LNCaP clone FGC (cell line): Measurements from ENCODE around the gene SLC35A3.
A peak's percentile ranks its signal among the peaks of the same experiment; 100 is the strongest.
"Not testable (repeated sequence)": the region's sequence is repeated elsewhere in the genome, so short reads cannot be mapped to it uniquely, and the experiment has no call there.

Source experiments
- DNase-seq: peaks from one replicate; pipeline ENCODE4 v3.0.0-alpha.2; 2011; ENCODE audit warnings: low read depth
- H3K4me3 ChIP-seq: 2 replicates; pipeline ENCODE4 v1.5.1; 2011; ENCODE audit warnings: mild to moderate bottlenecking, low read depth, low read length, control low read depth
- TF ChIP-seq, protein P1 (sequence below): IDR thresholded peaks from 2 replicates; pipeline ENCODE4 v1.5.1; 2012; ENCODE audit warnings: mild to moderate bottlenecking; ENCODE audit not compliant: control insufficient read depth, insufficient read depth; ENCODE audit errors: extremely low read depth

The SLC35A3 gene

GRCh38 chr1:100038660-100039287 is 69.0 kb downstream of the SLC35A3 start:
- DNase-seq = no peak
- TF ChIP-seq, protein P1, sequence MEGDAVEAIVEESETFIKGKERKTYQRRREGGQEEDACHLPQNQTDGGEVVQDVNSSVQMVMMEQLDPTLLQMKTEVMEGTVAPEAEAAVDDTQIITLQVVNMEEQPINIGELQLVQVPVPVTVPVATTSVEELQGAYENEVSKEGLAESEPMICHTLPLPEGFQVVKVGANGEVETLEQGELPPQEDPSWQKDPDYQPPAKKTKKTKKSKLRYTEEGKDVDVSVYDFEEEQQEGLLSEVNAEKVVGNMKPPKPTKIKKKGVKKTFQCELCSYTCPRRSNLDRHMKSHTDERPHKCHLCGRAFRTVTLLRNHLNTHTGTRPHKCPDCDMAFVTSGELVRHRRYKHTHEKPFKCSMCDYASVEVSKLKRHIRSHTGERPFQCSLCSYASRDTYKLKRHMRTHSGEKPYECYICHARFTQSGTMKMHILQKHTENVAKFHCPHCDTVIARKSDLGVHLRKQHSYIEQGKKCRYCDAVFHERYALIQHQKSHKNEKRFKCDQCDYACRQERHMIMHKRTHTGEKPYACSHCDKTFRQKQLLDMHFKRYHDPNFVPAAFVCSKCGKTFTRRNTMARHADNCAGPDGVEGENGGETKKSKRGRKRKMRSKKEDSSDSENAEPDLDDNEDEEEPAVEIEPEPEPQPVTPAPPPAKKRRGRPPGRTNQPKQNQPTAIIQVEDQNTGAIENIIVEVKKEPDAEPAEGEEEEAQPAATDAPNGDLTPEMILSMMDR = no peak
- peak overlapping the region; percentile 85 for H3K4me3 ChIP-seq

- DNase-seq = no peak
- TF ChIP-seq, protein P1 = no peak
- peak overlapping the region; percentile 85 for H3K4me3 ChIP-seq
These were observed 69.8 kb downstream of the SLC35A3 start for GRCh38 chr1:100039591-100039990.

- no peak for DNase-seq
- TF ChIP-seq, protein P1 = no peak
- no peak overlapping the region for H3K4me3 ChIP-seq
These were observed 75.4 kb downstream of the SLC35A3 start for GRCh38 chr1:100045206-100045605.

- not testable (repeated sequence) for H3K4me3 ChIP-seq, DNase-seq
These were observed 77.5 kb downstream of the SLC35A3 start for GRCh38 chr1:100047235-100047708.

DNA sequence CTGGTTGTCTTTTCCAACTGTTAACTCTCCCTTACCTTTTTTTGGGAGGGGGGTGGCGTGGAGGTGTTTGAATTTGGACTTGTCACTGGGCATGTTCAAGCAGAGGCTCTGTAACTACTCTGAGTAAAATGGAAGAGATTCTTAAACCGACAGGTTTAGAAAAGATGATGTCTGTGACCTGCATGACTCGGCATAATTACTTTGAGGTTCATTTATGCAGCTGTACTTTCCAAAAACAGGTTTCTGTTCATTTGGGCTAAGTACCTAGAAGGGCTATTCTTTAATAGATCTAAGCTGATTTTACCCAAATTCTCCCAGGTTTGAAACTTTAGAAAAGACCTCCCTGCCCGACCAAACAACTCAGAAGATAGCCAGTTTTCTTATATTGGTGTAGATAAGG is 80.3 kb downstream of the SLC35A3 start:
- TF ChIP-seq, protein P1 = no peak
- no peak for DNase-seq
- no peak overlapping the region for H3K4me3 ChIP-seq

GRCh38 chr1:100051401-100051800 is 81.6 kb downstream of the SLC35A3 start:
- TF ChIP-seq, protein P1 = no peak
- no peak overlapping the region for H3K4me3 ChIP-seq
- DNase-seq = no peak

DNA sequence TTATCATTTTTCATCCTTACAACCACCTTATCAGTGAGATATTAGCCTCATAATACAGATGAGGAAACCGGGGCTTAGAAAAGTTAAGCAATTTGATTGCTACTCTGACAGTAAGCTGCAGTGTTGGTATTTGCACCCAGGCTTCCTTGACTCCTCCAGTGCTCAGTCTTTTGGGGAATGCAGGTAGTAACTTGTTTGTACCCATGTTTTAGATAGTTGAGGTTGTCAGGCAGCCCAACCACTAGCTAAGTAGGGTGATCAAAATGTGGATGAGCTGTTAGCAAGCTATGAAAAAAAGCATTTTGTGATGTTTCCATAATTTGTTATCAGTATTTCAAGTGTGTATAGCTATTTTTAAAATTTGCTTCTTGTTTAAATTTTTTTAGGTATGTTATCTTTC is 82.1 kb downstream of the SLC35A3 start:
- no peak for DNase-seq
- TF ChIP-seq, protein P1 = no peak
- H3K4me3 ChIP-seq = no peak overlapping the region
